GM12878 (cell line): ENCODE data around the gene SATB1. TPM values are rescaled to one million over a fixed set of nuclear protein-coding genes. Genes with fewer than 3 reads are reported as not detected.

ENCODE experiments used
- ATAC-seq: fragments of 200-7000 bp; cut with Tn5 transposase; 3 replicates; pipeline ENCODE4 v1.9.1; 2020; ENCODE audit warnings: mild to moderate bottlenecking, moderate library complexity
- BruUV-seq: library from RNA; stranded (reverse); fragments of 400-500 nt; replicated peaks from 2 replicates; lab custom pipeline; 2021; lab: Mats Ljungman, UMichigan
- CTCF ChIA-PET: fragments of 300-600 bp; sonication (Branson Sonifier 250); formaldehyde crosslinking; extraction: SDS; loops from one replicate; lab custom pipeline; 2021; ENCODE audit warnings: inconsistent platforms; lab: Yijun Ruan, JAX
- POLR2A ChIA-PET: fragments of 350-600 bp; formaldehyde crosslinking; extraction: SDS; loops from one replicate; lab custom pipeline; 2021; ENCODE audit warnings: inconsistent platforms; lab: Charles Lee
- RAD21 ChIA-PET: fragments of 300-600 bp; sonication (Branson Sonifier 250); formaldehyde crosslinking; loops from one replicate; lab custom pipeline; 2023; ENCODE audit warnings: antibody characterized with exemption; ENCODE audit not compliant: unreplicated experiment; lab: Charles Lee
- SMC1A ChIA-PET: fragments of 300-600 bp; sonication (Branson Sonifier 250); formaldehyde crosslinking; loops from one replicate; lab custom pipeline; 2023; ENCODE audit not compliant: unreplicated experiment, uncharacterized antibody; lab: Charles Lee
- DNase-seq: peaks from one replicate; pipeline ENCODE4 v3.0.0-alpha.2; 2011; ENCODE audit warnings: low read depth, low spot score
- FAIRE-seq: peaks from 3 replicates; lab custom pipeline; 2011; peaks lifted over from hg19 to GRCh38; lab: Jason Lieb, UNC
- H2AFZ ChIP-seq: 2 replicates; pipeline ENCODE4 v1.6.0; 2011; ENCODE audit warnings: low read depth, low read length, control low read depth; ENCODE audit not compliant: control insufficient read depth
- H3K27ac ChIP-seq: 2 replicates; pipeline ENCODE4 v1.5.1; 2011; ENCODE audit warnings: control low read depth; ENCODE audit not compliant: control insufficient read depth, insufficient read depth
- H3K27me3 ChIP-seq, 2 experiments: replicated peaks in 1 of 2; 2 replicates each; pipeline versions ENCODE4 v1.6.0 to v1.6.1; 2011; ENCODE audit warnings: low read length in 1 of 2; ENCODE audit not compliant: control insufficient read depth in 2 of 2, insufficient read depth in 2 of 2
- H3K36me3 ChIP-seq, 2 experiments: 2 replicates each; pipeline ENCODE4 v1.5.1; 2011; ENCODE audit warnings: low read length in 1 of 2; ENCODE audit not compliant: control insufficient read depth in 2 of 2, insufficient read depth in 2 of 2
- H3K4me1 ChIP-seq: 2 replicates; pipeline ENCODE4 v1.6.1; 2011; ENCODE audit warnings: mild to moderate bottlenecking, low read length, moderate library complexity, mixed read lengths; ENCODE audit not compliant: control insufficient read depth, insufficient read depth
- H3K4me2 ChIP-seq: 2 replicates; pipeline ENCODE4 v1.6.0; 2011; ENCODE audit warnings: control low read depth; ENCODE audit not compliant: control insufficient read depth, insufficient read depth
- H3K4me3 ChIP-seq: fragments of 200-600 bp; sonication (generic); 2 replicates; pipeline ENCODE4 v1.5.1; 2016
- H3K79me2 ChIP-seq: 2 replicates; pipeline ENCODE4 v1.6.0; 2011; ENCODE audit warnings: low read length; ENCODE audit not compliant: control insufficient read depth, insufficient read depth
- H3K9ac ChIP-seq: 2 replicates; pipeline ENCODE4 v1.8.0; 2011; ENCODE audit warnings: low read length, control low read depth, mixed read lengths; ENCODE audit not compliant: control insufficient read depth, insufficient read depth
- H3K9me3 ChIP-seq: replicated peaks from 3 replicates; pipeline ENCODE4 v1.5.1; 2011; ENCODE audit warnings: mild to moderate bottlenecking, low read length; ENCODE audit not compliant: control insufficient read depth, insufficient read depth
- H4K20me1 ChIP-seq: 2 replicates; pipeline ENCODE4 v1.6.0; 2011; ENCODE audit not compliant: control insufficient read depth, insufficient read depth
- ATF3 ChIP-seq: IDR thresholded peaks from 2 replicates; pipeline ENCODE4 v1.6.1; 2011; ENCODE audit warnings: low read depth, mild to moderate bottlenecking, low read length, moderate library complexity, borderline replicate concordance; ENCODE audit errors: extremely low read depth
- BACH1 ChIP-seq: fragments of 450-650 bp; IDR thresholded peaks from 2 replicates; pipeline ENCODE4 v1.6.1; 2017; ENCODE audit warnings: mild to moderate bottlenecking, borderline replicate concordance
- BCL3 ChIP-seq: IDR thresholded peaks from 2 replicates; pipeline ENCODE4 v1.6.1; 2011; ENCODE audit warnings: borderline replicate concordance, low read depth, mild to moderate bottlenecking, moderate library complexity, low read length; ENCODE audit not compliant: insufficient read depth, poor library complexity, severe bottlenecking
- BCLAF1 ChIP-seq: fragments of 450-650 bp; IDR thresholded peaks from 2 replicates; pipeline ENCODE4 v1.6.1; 2017; ENCODE audit warnings: antibody characterized with exemption, mild to moderate bottlenecking, moderate library complexity
- DPF2 ChIP-seq: fragments of 450-650 bp; IDR thresholded peaks from 2 replicates; pipeline ENCODE4 v1.6.1; 2017; ENCODE audit warnings: mild to moderate bottlenecking
- E2F4 ChIP-seq: IDR thresholded peaks from 2 replicates; pipeline ENCODE4 v1.6.1; 2012; ENCODE audit warnings: low read depth, low read length, improper control_type of control experiment
- FOXM1 ChIP-seq: IDR thresholded peaks from 2 replicates; pipeline ENCODE4 v1.6.1; 2012; ENCODE audit warnings: low read depth, mild to moderate bottlenecking, inconsistent platforms, low read length, moderate library complexity
- HDAC2 ChIP-seq: fragments of 200-600 bp; sonication (generic); IDR thresholded peaks from 2 replicates; pipeline ENCODE4 v1.6.1; 2017
- IKZF1 ChIP-seq: fragments of 450-650 bp; conservative IDR thresholded peaks from 2 replicates; pipeline ENCODE4 v1.6.1; 2017; ENCODE audit warnings: antibody characterized with exemption, mild to moderate bottlenecking
- LARP7 ChIP-seq: fragments of 450-650 bp; IDR thresholded peaks from 2 replicates; pipeline ENCODE4 v1.6.1; 2017; ENCODE audit warnings: mild to moderate bottlenecking
- NR2C2 ChIP-seq: IDR thresholded peaks from 2 replicates; pipeline ENCODE4 v1.6.1; 2011; ENCODE audit warnings: borderline replicate concordance, low read depth; ENCODE audit not compliant: control insufficient read depth, insufficient read length
- SPI1 ChIP-seq: IDR thresholded peaks from 2 replicates; pipeline ENCODE4 v1.6.1; 2011; ENCODE audit warnings: low read depth, mild to moderate bottlenecking, low read length, moderate library complexity, borderline replicate concordance; ENCODE audit not compliant: insufficient read depth
- SUZ12 ChIP-seq: fragments of 200-600 bp; sonication (generic); IDR thresholded peaks from one replicate; pipeline ENCODE4 v1.6.1; 2018; ENCODE audit warnings: antibody characterized with exemption, mild to moderate bottlenecking; ENCODE audit not compliant: unreplicated experiment
- WGBS: methylation state at CpG from one replicate; pipeline ENCODE4 v1.1.6; 2016; ENCODE audit warnings: low lambda C conversion rate; ENCODE audit not compliant: insufficient replicate concordance, insufficient coverage; ENCODE audit errors: missing lambda C conversion rate; 5-methylcytosine and 5-hydroxymethylcytosine counted together
- in situ Hi-C: fragments of 300-500 bp; cut with MboI; formaldehyde crosslinking; loops from 9 replicates; pipeline ENCODE4 v1.14.3; 2018; ENCODE audit warnings: mixed read lengths
- intact Hi-C: fragments of 100-400 bp; cut with micrococcal nuclease; formaldehyde crosslinking; loops from one replicate; pipeline ENCODE4 v1.14.2; 2022; ENCODE audit not compliant: unreplicated experiment
- polyA plus RNA-seq, 11 experiments: library from polyadenylated mRNA; depleted of rRNA in 4 of 11; unstranded in 6 of 11; stranded (reverse) in 5 of 11; fragments of >200 nt; fragmentation: Nextera tagmentation in 4 of 11; fragmentation: Illumina TruSeq in 1 of 11; extraction: Ambion mirVana in 4 of 11; extraction: Trizol in 1 of 11; gene quantifications; 1 replicate in 1 of 11; 2 replicates in 10 of 11; pipeline versions ENCODE4 v1.2.1 to v1.2.3, GENCODE V29; 2011 to 2016; ENCODE audit warnings: inconsistent platforms in 2 of 11, missing spikeins in 2 of 11, low read depth in 1 of 11
- total RNA-seq, 4 experiments: library from RNA; depleted of rRNA in 3 of 4; stranded (reverse); fragments of >200 nt in 3 of 4; fragmentation: Illumina TruSeq in 1 of 4; extraction: Trizol in 1 of 4; gene quantifications; 2 replicates each; pipeline versions ENCODE4 v1.2.1 to v1.2.3, GENCODE V29; 2013 to 2021

Gene SATB1
- total and polyA plus RNA-seq, 10 of the 15 experiments (the other 5 are each of a cell fraction or from before 2014, with no cell fraction given) = 0.01 to 0.72 (median 0.07) TPM; not detected in 4

GRCh38 chr3:18446149-18446825 is 21.1 kb upstream of the SATB1 start:
- intact Hi-C loops = no loop called here
- Histone ChIP-seq H3K9ac (no peak overlapping the region), H3K27me3 (peaks cover 13 to 25% of the 10 kb centered on the region in 2 experiments), H2AFZ (no peak overlapping the region), H3K4me2 (no peak overlapping the region), H3K4me1 (no peaks in the 10 kb centered on the region), H3K4me3 (no peak overlapping the region), H3K9me3 (no peaks in the 10 kb centered on the region; the same call in 2 of the 3 replicates), H3K27ac (no peak overlapping the region), H3K36me3 (no peaks in the 10 kb centered on the region), H4K20me1 (no peaks in the 10 kb centered on the region), H3K79me2 (no peaks in the 10 kb centered on the region)
- POLR2A ChIA-PET = no interaction called here
- no TSS peak for BruUV-seq
- DNase-seq (no peak), FAIRE-seq (no peak), ATAC-seq (no peak)
- in situ Hi-C loops = no loop called here
- RAD21 ChIA-PET = no interaction called here
- 48% methylated on average over 7 of the region's 7 CpGs for WGBS
- CTCF ChIA-PET = interaction anchor here (1.3 kb wide), 1 partner anchor 35 kb away, joined by 3 read pairs; no protein-coding TSS in a partner anchor
- SMC1A ChIA-PET = no interaction called here
- TF ChIP-seq NR2C2 (no peak), FOXM1 (no peak), DPF2 (no peak), IKZF1 (no peak), LARP7 (no peak), BACH1 (no peak), SUZ12 (no peak), BCLAF1 (no peak), BCL3 (no peak), HDAC2 (no peak), ATF3 (no peak), SPI1 (no peak), E2F4 (no peak)
